ENCODE measurements around the gene NLRP11. TPM values are rescaled to one million over a fixed set of nuclear protein-coding genes. Genes with fewer than 3 reads are reported as not detected.

The NLRP11 gene
- total RNA-seq, 2 experiments from 2014 or later = not detected

- Mint-ChIP-seq H3K36me3 (ENCODE audit: low read depth) (no peaks in the 10 kb centered on the region), H3K9me3 (ENCODE audit: insufficient read depth) (peaks cover 8% of the 10 kb centered on the region)
Observed at GRCh38 chr19:55832676-55833075, 877 bp upstream of the NLRP11 start.

GRCh38 chr19:55830656-55831055, 1.1 kb downstream of the NLRP11 start:
- Mint-ChIP-seq H3K4me3 (no peak overlapping the region), H3K4me1 (ENCODE audit: low read depth) (no peaks in the 10 kb centered on the region), H3K36me3 (ENCODE audit: low read depth) (no peaks in the 10 kb centered on the region), H3K9me3 (ENCODE audit: insufficient read depth) (no peaks in the 10 kb centered on the region), H3K27me3 (ENCODE audit: low read depth) (no peaks in the 10 kb centered on the region), H3K27ac (no peak overlapping the region)
- no peak for ATAC-seq
- POLR2A ChIA-PET = interaction anchor here (0.6 kb wide), 1 partner anchor 163 kb away, joined by 3 read pairs; no protein-coding TSS in a partner anchor
- CTCF ChIA-PET = no interaction called here
- DNase-seq = no peak

More at GRCh38 chr19:55832676-55833075, 877 bp upstream of the NLRP11 start:
- Mint-ChIP-seq H3K4me3 (no peak overlapping the region), H3K27ac (no peak overlapping the region), H3K4me1 (ENCODE audit: low read depth) (no peaks in the 10 kb centered on the region), H3K27me3 (ENCODE audit: low read depth) (no peaks in the 10 kb centered on the region)
- ChIA-PET CTCF (no interaction called here), POLR2A (no interaction called here)
- DNase-seq = no peak
- no peak for ATAC-seq

DNA sequence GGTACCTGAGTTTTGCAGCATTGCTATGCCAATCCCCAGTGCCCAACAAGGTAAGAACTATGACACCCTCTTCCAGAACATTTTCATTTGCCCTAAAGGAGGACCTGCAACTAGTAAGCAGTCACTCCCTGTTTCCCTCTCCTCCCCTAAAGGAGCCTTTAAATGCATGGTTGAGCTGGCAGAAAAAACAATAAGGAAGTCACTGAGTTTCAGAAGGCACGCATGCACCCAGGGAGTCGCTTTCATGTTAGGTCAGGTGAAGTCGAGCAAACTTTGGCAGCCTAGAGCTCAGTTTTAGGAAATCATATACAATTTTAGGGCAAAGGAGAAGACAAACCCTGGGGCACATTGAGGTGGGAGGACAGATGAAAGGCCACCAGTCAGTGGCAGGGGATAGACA, 11.8 kb downstream of the NLRP11 start:
- Mint-ChIP-seq H3K27ac (no peak overlapping the region), H3K9me3 (ENCODE audit: insufficient read depth) (no peaks in the 10 kb centered on the region), H3K27me3 (ENCODE audit: low read depth) (no peaks in the 10 kb centered on the region), H3K36me3 (ENCODE audit: low read depth) (no peaks in the 10 kb centered on the region), H3K4me1 (ENCODE audit: low read depth) (no peaks in the 10 kb centered on the region), H3K4me3 (no peak overlapping the region)
- CTCF ChIA-PET = no interaction called here
- ATAC-seq (no peak), DNase-seq (no peak)
- POLR2A ChIA-PET = no interaction called here

- no peaks in the 10 kb centered on the region for H3K9me3 Mint-ChIP-seq (ENCODE audit: insufficient read depth)
Observed at GRCh38 chr19:55813906-55814305, 17.9 kb downstream of the NLRP11 start.

DNA sequence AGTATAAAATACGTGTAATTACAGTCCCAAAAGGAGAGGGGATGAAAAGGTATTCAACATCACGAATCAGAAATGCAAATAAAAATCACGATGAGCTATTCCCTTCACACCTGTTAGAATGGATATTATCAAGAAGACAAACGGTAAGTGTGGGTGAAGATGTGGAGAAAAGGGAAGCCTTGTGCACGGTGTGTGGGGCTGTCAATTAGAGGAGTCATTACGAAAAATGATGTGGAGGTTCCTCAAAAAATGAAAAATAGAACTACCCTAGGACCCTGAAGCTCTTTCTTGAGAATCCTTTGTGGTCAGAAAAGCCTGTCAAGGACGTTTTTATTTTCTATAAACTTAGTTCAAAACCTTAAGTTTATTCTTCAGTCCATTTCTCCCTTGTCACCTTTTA, 19.4 kb downstream of the NLRP11 start:
- H3K27ac Mint-ChIP-seq = no peak overlapping the region
- no peaks in the 10 kb centered on the region for H3K27me3 Mint-ChIP-seq (ENCODE audit: low read depth)
- H3K36me3 Mint-ChIP-seq (ENCODE audit: low read depth) = no peaks in the 10 kb centered on the region
- ChIA-PET CTCF (no interaction called here), POLR2A (no interaction called here)
- DNase-seq (no peak), ATAC-seq (no peak)
- peaks cover 3% of the 10 kb centered on the region for H3K4me1 Mint-ChIP-seq (ENCODE audit: low read depth)
- H3K4me3 Mint-ChIP-seq = no peak overlapping the region
- no peaks in the 10 kb centered on the region for H3K9me3 Mint-ChIP-seq (ENCODE audit: insufficient read depth)

More at GRCh38 chr19:55813906-55814305, 17.9 kb downstream of the NLRP11 start:
- no peak overlapping the region for H3K4me3 Mint-ChIP-seq
- DNase-seq (no peak), ATAC-seq (no peak)
- no peak overlapping the region for H3K27ac Mint-ChIP-seq
- no peaks in the 10 kb centered on the region for H3K36me3 Mint-ChIP-seq (ENCODE audit: low read depth)
- POLR2A ChIA-PET = no interaction called here
- peaks cover 3% of the 10 kb centered on the region for H3K4me1 Mint-ChIP-seq (ENCODE audit: low read depth)
- CTCF ChIA-PET = no interaction called here
- no peaks in the 10 kb centered on the region for H3K27me3 Mint-ChIP-seq (ENCODE audit: low read depth)

DNA sequence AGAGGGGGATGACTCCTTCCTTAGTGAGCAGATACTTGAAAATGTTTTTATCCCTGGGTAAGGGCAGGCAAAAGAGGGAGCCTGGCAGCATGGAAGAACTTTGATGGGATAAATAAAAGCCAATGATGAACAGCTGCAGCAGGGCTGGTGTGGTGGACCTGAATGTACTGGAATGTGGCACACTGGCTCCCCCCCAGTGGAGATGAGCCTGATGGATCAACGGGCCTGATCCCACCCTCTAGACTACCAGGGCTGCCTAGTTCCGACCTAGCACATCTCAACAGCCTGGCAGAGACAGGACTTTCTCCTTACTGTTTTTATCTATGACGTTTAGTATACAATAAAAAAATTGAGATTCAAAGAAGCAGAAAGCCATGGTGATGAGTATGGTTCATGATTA, 20.5 kb downstream of the NLRP11 start:
- Mint-ChIP-seq H3K4me3 (no peak overlapping the region), H3K36me3 (ENCODE audit: low read depth) (no peaks in the 10 kb centered on the region), H3K27me3 (ENCODE audit: low read depth) (no peaks in the 10 kb centered on the region), H3K4me1 (ENCODE audit: low read depth) (peaks cover 3% of the 10 kb centered on the region), H3K27ac (no peak overlapping the region), H3K9me3 (ENCODE audit: insufficient read depth) (no peaks in the 10 kb centered on the region)
- DNase-seq (no peak), ATAC-seq (no peak)
- ChIA-PET POLR2A (no interaction called here), CTCF (no interaction called here)

DNA sequence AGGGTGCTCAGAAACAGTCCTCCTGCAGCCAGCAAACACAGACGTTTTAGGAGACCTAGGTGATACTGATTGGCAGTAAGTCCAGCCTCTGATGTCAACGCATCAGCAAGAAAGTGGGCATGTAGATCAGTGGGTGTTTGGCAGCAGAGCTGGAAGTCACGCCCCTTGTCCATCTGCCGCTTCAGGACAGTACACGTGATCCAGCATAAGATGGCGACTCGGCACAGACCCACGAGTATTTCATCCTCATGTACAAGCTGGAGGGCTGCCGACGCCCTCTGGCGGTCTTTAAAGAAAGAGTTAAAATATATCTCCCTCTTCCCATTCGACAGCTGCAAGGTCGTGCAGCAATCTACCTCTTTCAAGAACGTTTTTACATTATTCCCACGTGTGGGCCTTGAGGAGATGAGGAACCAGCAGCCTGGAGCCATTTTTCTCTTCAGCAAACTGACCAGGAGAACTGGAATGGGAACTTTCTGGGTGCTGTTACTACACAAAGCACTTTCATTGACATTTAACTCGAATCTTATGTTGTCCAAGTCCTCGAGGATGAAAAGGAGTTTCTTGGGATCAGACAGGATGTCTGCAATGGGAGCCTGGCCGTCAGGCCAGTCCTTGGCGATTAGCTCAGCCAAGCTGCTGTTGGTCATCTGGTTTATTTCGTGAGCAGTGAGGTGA, 22.3 kb downstream of the NLRP11 start:
- ChIA-PET CTCF (interaction anchor here (1.0 to 4.3 kb wide), 4 partner anchors 10 to 177 kb away, joined by 3 to 17 read pairs (median 3); partner anchors contain the start of gene U2AF2), POLR2A (no interaction called here)
- no peaks in the 10 kb centered on the region for H3K36me3 Mint-ChIP-seq (ENCODE audit: low read depth)
- H3K9me3 Mint-ChIP-seq (ENCODE audit: insufficient read depth) = no peaks in the 10 kb centered on the region
- H3K27me3 Mint-ChIP-seq (ENCODE audit: low read depth) = no peaks in the 10 kb centered on the region
- no peak overlapping the region for H3K4me3 Mint-ChIP-seq
- H3K27ac Mint-ChIP-seq = no peak overlapping the region
- peak; percentile 49 for DNase-seq
- ATAC-seq = peak; percentile 73
- peaks cover 3% of the 10 kb centered on the region for H3K4me1 Mint-ChIP-seq (ENCODE audit: low read depth)

DNA sequence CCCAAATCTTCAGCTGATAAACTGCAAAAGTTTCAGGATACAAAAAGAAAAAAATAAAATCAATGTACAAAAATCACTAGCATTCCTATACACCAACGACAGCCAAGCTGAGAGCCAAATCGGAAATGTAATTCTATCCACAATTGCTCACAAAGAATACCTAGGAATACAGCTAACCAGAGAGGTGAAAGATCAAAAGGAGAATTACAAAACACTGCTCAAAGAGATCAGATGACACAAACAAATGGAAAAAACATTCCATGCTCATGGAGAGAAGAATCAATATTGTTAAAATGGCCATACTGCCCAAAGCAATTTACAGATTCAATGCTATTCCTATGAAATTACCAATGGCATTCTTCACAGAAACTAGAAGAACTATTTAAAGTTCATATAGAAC, 29.5 kb downstream of the NLRP11 start:
- Mint-ChIP-seq H3K27ac (no peak overlapping the region), H3K4me3 (no peak overlapping the region), H3K4me1 (ENCODE audit: low read depth) (no peaks in the 10 kb centered on the region), H3K36me3 (ENCODE audit: low read depth) (no peaks in the 10 kb centered on the region), H3K9me3 (ENCODE audit: insufficient read depth) (no peaks in the 10 kb centered on the region), H3K27me3 (ENCODE audit: low read depth) (no peaks in the 10 kb centered on the region)
- CTCF ChIA-PET = no interaction called here
- ATAC-seq (no peak), DNase-seq (no peak)
- POLR2A ChIA-PET = no interaction called here

DNA sequence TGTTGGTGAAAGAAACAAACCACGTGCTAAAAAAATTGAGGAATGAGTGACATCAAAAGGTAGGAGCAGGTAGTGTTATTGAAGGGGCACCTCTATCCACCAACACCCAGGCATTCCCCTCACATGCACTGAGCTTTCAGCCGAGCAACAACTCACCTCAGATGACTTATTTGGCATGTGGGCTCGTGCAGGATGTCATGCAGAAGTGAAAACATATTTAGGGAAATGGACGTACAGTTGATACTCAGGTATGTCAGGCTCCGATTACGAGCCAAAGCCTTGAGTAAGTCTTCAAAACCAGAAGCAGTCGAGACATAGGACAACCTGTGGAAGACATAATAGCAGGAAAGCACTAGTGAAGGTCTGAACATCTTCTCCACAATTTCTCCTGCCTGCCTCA, 30.4 kb downstream of the NLRP11 start:
- DNase-seq (no peak), ATAC-seq (no peak)
- ChIA-PET POLR2A (no interaction called here), CTCF (no interaction called here)
- no peaks in the 10 kb centered on the region for H3K9me3 Mint-ChIP-seq (ENCODE audit: insufficient read depth)
- no peaks in the 10 kb centered on the region for H3K4me1 Mint-ChIP-seq (ENCODE audit: low read depth)
- no peaks in the 10 kb centered on the region for H3K36me3 Mint-ChIP-seq (ENCODE audit: low read depth)
- no peaks in the 10 kb centered on the region for H3K27me3 Mint-ChIP-seq (ENCODE audit: low read depth)
- H3K27ac Mint-ChIP-seq = no peak overlapping the region
- H3K4me3 Mint-ChIP-seq = no peak overlapping the region

DNA sequence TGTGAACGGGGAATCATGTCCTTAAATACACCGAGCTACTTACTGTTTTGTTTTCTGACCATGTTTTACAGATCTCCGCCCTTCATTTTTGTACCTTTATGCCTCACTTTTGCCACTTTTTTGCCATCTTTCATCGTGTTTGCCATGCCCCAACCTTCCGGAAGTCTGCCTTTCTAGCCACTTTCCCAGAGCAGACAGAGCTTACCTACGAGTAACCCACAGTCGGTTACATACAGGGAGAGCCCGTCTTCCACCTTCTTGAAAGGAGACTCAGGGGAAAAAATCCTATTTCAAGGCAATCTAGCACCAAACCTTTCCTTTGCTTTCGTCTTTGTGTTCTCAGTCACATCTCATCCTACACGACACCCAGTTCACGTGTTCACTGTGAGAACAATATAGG, 36.8 kb downstream of the NLRP11 start:
- ATAC-seq (no peak), DNase-seq (no peak)
- Mint-ChIP-seq H3K36me3 (ENCODE audit: low read depth) (no peaks in the 10 kb centered on the region), H3K4me1 (ENCODE audit: low read depth) (no peaks in the 10 kb centered on the region), H3K27me3 (ENCODE audit: low read depth) (no peaks in the 10 kb centered on the region), H3K9me3 (ENCODE audit: insufficient read depth) (no peaks in the 10 kb centered on the region), H3K4me3 (no peak overlapping the region), H3K27ac (no peak overlapping the region)
- CTCF ChIA-PET = no interaction called here
- POLR2A ChIA-PET = no interaction called here

DNA sequence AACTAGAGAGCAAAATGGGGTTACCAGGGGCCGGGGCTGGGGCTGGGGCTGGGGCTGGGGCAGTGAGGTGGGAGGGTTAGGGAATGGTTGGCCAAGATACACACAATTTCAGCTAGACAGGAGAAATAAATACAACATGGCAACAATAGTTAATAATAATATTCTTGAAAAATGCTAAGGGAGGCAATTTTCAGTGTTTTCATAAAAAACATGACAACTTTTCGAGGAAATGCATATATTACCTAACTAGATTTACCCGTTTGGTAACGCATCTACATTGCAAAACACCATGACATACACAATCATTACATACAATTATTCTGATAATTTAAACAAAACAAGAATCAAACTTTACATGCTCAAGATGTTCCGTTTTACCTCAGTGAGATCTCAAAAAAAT, 50.7 kb downstream of the NLRP11 start:
- Mint-ChIP-seq H3K27ac (no peak overlapping the region), H3K4me1 (ENCODE audit: low read depth) (no peaks in the 10 kb centered on the region), H3K4me3 (no peak overlapping the region), H3K36me3 (ENCODE audit: low read depth) (no peaks in the 10 kb centered on the region), H3K9me3 (ENCODE audit: insufficient read depth) (no peaks in the 10 kb centered on the region), H3K27me3 (ENCODE audit: low read depth) (no peaks in the 10 kb centered on the region)
- ChIA-PET CTCF (no interaction called here), POLR2A (no interaction called here)
- DNase-seq (no peak), ATAC-seq (no peak)

DNA sequence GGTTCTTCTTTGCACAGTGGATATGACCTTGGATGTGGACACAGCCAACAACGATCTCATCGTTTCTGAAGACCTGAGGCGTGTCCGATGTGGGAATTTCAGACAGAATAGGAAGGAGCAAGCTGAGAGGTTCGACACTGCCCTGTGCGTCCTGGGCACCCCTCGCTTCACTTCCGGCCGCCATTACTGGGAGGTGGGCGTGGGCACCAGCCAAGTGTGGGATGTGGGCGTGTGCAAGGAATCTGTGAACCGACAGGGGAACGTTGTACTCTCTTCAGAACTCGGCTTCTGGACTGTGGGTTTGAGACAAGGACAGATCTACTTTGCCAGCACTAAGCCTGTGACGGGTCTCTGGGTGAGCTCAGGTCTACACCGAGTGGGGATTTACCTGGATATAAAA, 53.5 kb downstream of the NLRP11 start:
- no peaks in the 10 kb centered on the region for H3K4me1 Mint-ChIP-seq (ENCODE audit: low read depth)
- no peaks in the 10 kb centered on the region for H3K9me3 Mint-ChIP-seq (ENCODE audit: insufficient read depth)
- ATAC-seq (no peak), DNase-seq (no peak)
- no peak overlapping the region for H3K27ac Mint-ChIP-seq
- POLR2A ChIA-PET = no interaction called here
- no peaks in the 10 kb centered on the region for H3K36me3 Mint-ChIP-seq (ENCODE audit: low read depth)
- CTCF ChIA-PET = no interaction called here
- H3K27me3 Mint-ChIP-seq (ENCODE audit: low read depth) = no peaks in the 10 kb centered on the region
- H3K4me3 Mint-ChIP-seq = no peak overlapping the region

DNA sequence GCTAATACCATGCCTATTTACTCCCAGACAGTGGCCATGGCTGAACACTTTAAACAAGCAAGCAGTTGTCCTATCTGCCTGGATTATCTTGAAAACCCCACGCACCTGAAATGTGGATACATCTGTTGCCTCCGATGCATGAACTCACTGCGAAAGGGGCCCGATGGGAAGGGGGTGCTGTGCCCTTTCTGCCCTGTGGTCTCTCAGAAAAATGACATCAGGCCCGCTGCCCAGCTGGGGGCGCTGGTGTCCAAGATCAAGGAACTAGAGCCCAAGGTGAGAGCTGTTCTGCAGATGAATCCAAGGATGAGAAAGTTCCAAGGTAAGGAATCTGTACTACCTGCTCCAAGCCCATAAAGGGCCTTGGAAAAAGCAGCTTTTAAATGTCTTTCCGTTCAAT, 54.3 kb downstream of the NLRP11 start:
- Mint-ChIP-seq H3K27ac (no peak overlapping the region), H3K9me3 (ENCODE audit: insufficient read depth) (no peaks in the 10 kb centered on the region), H3K36me3 (ENCODE audit: low read depth) (no peaks in the 10 kb centered on the region), H3K27me3 (ENCODE audit: low read depth) (no peaks in the 10 kb centered on the region), H3K4me3 (no peak overlapping the region), H3K4me1 (ENCODE audit: low read depth) (no peaks in the 10 kb centered on the region)
- ChIA-PET CTCF (no interaction called here), POLR2A (no interaction called here)
- no peak for ATAC-seq
- no peak for DNase-seq
